GM12872 (cell line): ENCODE results near the gene PAGE1.

Experiments
- CTCF ChIP-seq: IDR thresholded peaks from 3 replicates; pipeline ENCODE4 v1.5.1; 2011; ENCODE audit warnings: low read depth, mild to moderate bottlenecking, low read length, moderate library complexity; ENCODE audit not compliant: insufficient read depth

The PAGE1 gene

GRCh38 chrX:49704691-49705404, 9.1 kb upstream of the PAGE1 start:
- no peak for TF ChIP-seq CTCF

GRCh38 chrX:49701933-49702332, 6.1 kb upstream of the PAGE1 start:
- TF ChIP-seq CTCF = no peak

- TF ChIP-seq CTCF = no peak
Observed at GRCh38 chrX:49701323-49701722, 5.5 kb upstream of the PAGE1 start.

- TF ChIP-seq CTCF = no peak
Observed at GRCh38 chrX:49675075-49675719, 20.6 kb downstream of the PAGE1 start.

- no peak for TF ChIP-seq CTCF
Observed at GRCh38 chrX:49673394-49673793, 22.4 kb downstream of the PAGE1 start.

GRCh38 chrX:49664824-49665223, 31.0 kb downstream of the PAGE1 start:
- no peak for TF ChIP-seq CTCF

GRCh38 chrX:49661881-49662280, 33.9 kb downstream of the PAGE1 start:
- TF ChIP-seq CTCF = no peak
